C1 segment of cervical spinal cord (tissue), 14 donors: ENCODE data around the gene U2AF1L4.

Experiments used
- DNase-seq, 14 donors: peaks; one replicate each; lab custom pipeline; 2025; lab: John Stamatoyannopoulos, UW

Gene U2AF1L4

GRCh38 chr19:35742121-35742724 is 3.0 kb downstream of the U2AF1L4 start, which contains the start of gene IGFLR1:
Gene IGFLR1 (minus strand): TSS chr19:35742452. CDS start chr19:35741180, 1,272 bp downstream.
- peak in 6 of 14 donors; percentile 12 to 45 (median 28) for DNase-seq

- DNase-seq: no peak
These were observed 4.1 kb downstream of the U2AF1L4 start for GRCh38 chr19:35741203-35741515.

- DNase-seq: peak; percentile 58 to 98 (median 94)
These were observed 4.6 kb downstream of the U2AF1L4 start for GRCh38 chr19:35740423-35741202.

- no peak for DNase-seq
These were observed 5.2 kb downstream of the U2AF1L4 start for GRCh38 chr19:35740108-35740422.

- no peak for DNase-seq
These were observed 5.7 kb downstream of the U2AF1L4 start for GRCh38 chr19:35739275-35740107.

GRCh38 chr19:35738887-35739229 is 6.4 kb downstream of the U2AF1L4 start:
- no peak for DNase-seq

- DNase-seq: no peak
These were observed 7.0 kb downstream of the U2AF1L4 start for GRCh38 chr19:35738021-35738886.

- no peak for DNase-seq
These were observed 8.0 kb downstream of the U2AF1L4 start for GRCh38 chr19:35736913-35737886.

- no peak for DNase-seq
These were observed 10.3 kb downstream of the U2AF1L4 start for GRCh38 chr19:35734889-35735288.

GRCh38 chr19:35734273-35734672 is 10.9 kb downstream of the U2AF1L4 start:
- no peak for DNase-seq

- no peak for DNase-seq
These were observed 11.8 kb downstream of the U2AF1L4 start for GRCh38 chr19:35733180-35734125.

- no peak for DNase-seq
These were observed 12.6 kb downstream of the U2AF1L4 start for GRCh38 chr19:35732540-35733179.

GRCh38 chr19:35731779-35732405 is 13.3 kb downstream of the U2AF1L4 start:
- no peak for DNase-seq

GRCh38 chr19:35731353-35731752 is 13.9 kb downstream of the U2AF1L4 start:
- no peak for DNase-seq

GRCh38 chr19:35730326-35730725 is 14.9 kb downstream of the U2AF1L4 start:
- no peak for DNase-seq

GRCh38 chr19:35729763-35730162 is 15.5 kb downstream of the U2AF1L4 start:
- no peak for DNase-seq

- DNase-seq: no peak
These were observed 16.2 kb downstream of the U2AF1L4 start for GRCh38 chr19:35729021-35729420.

GRCh38 chr19:35727956-35728706 is 17.1 kb downstream of the U2AF1L4 start:
- DNase-seq: no peak
